ENCODE data around the gene MBD3.

DNA sequence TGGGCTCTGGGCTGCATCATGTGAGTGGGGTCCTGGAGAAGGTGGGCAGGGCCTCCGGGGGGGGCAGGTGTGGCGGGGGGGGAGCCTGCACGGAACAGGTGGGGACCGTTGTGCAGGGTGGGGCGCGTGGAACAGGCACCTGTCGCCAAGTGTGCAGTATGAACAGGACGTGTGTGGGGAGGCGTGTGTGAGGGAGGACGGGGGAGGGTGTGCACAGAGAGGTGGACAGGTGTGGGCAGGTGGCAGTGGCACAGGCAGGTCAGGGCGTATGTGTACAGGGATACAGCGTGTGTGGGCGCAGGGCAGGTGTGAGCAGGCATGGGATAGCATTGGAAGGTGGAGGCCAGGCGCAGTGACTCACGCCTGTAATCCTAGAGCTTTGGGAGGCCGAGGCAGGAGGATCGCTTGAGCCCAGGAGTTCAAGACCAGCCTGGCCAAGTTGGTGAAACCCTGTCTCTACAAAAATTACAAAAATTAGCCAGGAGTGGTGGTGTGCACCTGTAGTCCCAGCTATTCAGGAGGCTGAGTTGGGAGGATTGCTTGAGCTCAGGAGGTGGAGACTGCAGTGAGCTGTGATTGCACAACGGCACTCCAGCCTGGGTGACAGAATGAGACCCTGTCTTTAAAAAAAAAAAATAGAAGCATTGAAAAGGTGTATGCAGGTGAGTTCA is 65.6 kb downstream of the MBD3 start:
- TF ChIP-seq CTCF (IDR thresholded peaks at IDR 0.05; ENCODE audit: low read depth, low read length) (no peak), POLR2A (IDR thresholded peaks at IDR 0.05; ENCODE audit: extremely low read depth, insufficient read length) (no peak), MYC (IDR thresholded peaks at IDR 0.05; ENCODE audit: low read depth, low read length) (no peak)
- TF ChIP-seq, protein P1, sequence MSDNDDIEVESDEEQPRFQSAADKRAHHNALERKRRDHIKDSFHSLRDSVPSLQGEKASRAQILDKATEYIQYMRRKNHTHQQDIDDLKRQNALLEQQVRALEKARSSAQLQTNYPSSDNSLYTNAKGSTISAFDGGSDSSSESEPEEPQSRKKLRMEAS (IDR thresholded peaks at IDR 0.05; ENCODE audit: low read depth, low read length), result no peak

Data from NB4 (cell line).